Dermis microvascular lymphatic vessel endothelial cell (primary cell): ENCODE results near the gene DPY19L1. TPM values are rescaled to one million over a fixed set of nuclear protein-coding genes. Genes with fewer than 3 reads are reported as not detected.
"Not testable (repeated sequence)": the region's sequence is repeated elsewhere in the genome, so short reads cannot be mapped to it uniquely, and the experiment has no call there.

Experiments used
- DNase-seq, 2 donors: peaks; one replicate each; pipeline versions ENCODE4 v3.0.0 to v3.0.0-alpha.2; 2010; ENCODE audit warnings: low read depth in 2 of 2
- total RNA-seq: library from RNA; depleted of rRNA; stranded (reverse); fragments of >200 nt; gene quantifications from 2 replicates; pipeline ENCODE4 v1.2.1, GENCODE V29; 2014

Gene DPY19L1
- total RNA-seq, 1 donor from 2014 or later, result 53.1 TPM

- DNase-seq, result peak in 1 of 2 donors; percentile 59
Measured at GRCh38 chr7:35035511-35035961, 1.7 kb downstream of the DPY19L1 start.

GRCh38 chr7:35032166-35032565 lies 5.1 kb downstream of the DPY19L1 start:
- DNase-seq, result no peak

- no peak for DNase-seq
Measured at GRCh38 chr7:35030848-35031247, 6.4 kb downstream of the DPY19L1 start.

- DNase-seq, result no peak
Measured at GRCh38 chr7:35029311-35029710, 8.0 kb downstream of the DPY19L1 start.

- DNase-seq, result no peak
Measured at GRCh38 chr7:35026150-35026549, 11.1 kb downstream of the DPY19L1 start.

GRCh38 chr7:35025369-35025870 lies 11.9 kb downstream of the DPY19L1 start:
- no peak for DNase-seq

GRCh38 chr7:35024298-35024697 lies 13.0 kb downstream of the DPY19L1 start:
- DNase-seq, result no peak

GRCh38 chr7:35022725-35023124 lies 14.6 kb downstream of the DPY19L1 start:
- no peak for DNase-seq

- DNase-seq, result no peak
Measured at GRCh38 chr7:35021445-35021844, 15.8 kb downstream of the DPY19L1 start.

- DNase-seq, result no peak
Measured at GRCh38 chr7:35019801-35020200, 17.5 kb downstream of the DPY19L1 start.

GRCh38 chr7:35019179-35019729 lies 18.0 kb downstream of the DPY19L1 start:
- DNase-seq, result no peak

- DNase-seq, result peak in 1 of 2 donors; percentile 48
Measured at GRCh38 chr7:35015346-35015859, 21.9 kb downstream of the DPY19L1 start.

GRCh38 chr7:35012160-35012559 lies 25.1 kb downstream of the DPY19L1 start:
- no peak for DNase-seq

- no peak for DNase-seq
Measured at GRCh38 chr7:35011085-35011484, 26.2 kb downstream of the DPY19L1 start.

- DNase-seq, result no peak
Measured at GRCh38 chr7:35007768-35008167, 29.5 kb downstream of the DPY19L1 start.

GRCh38 chr7:35004531-35005095 lies 32.7 kb downstream of the DPY19L1 start:
- DNase-seq, result peak in 1 of 2 donors; percentile 88

GRCh38 chr7:35003679-35004303 lies 33.5 kb downstream of the DPY19L1 start:
- peak in 1 of 2 donors; percentile 72 for DNase-seq

GRCh38 chr7:35003177-35003650 lies 34.1 kb downstream of the DPY19L1 start:
- DNase-seq, result not testable (repeated sequence)

- DNase-seq, result not testable (repeated sequence)
Measured at GRCh38 chr7:34998335-34998734, 39.0 kb downstream of the DPY19L1 start.

GRCh38 chr7:34996423-34997090 lies 40.7 kb downstream of the DPY19L1 start:
- DNase-seq, result not testable (repeated sequence)

- DNase-seq, result no peak
Measured at GRCh38 chr7:34995757-34996156, 41.5 kb downstream of the DPY19L1 start.
